HepG2 (cell line): ENCODE results near the gene SPOCD1. TPM values are rescaled to one million over a fixed set of nuclear protein-coding genes. Genes with fewer than 3 reads are reported as not detected.
A peak's percentile ranks its signal among the peaks of the same experiment; 100 is the strongest.

Source experiments
- ATAC-seq: fragments of 200-7000 bp; cut with Tn5 transposase; 3 replicates; pipeline ENCODE4 v1.9.1; 2020; ENCODE audit warnings: mild to moderate bottlenecking, moderate library complexity
- BruUV-seq: library from RNA; stranded (reverse); fragments of 400-500 nt; replicated peaks from 2 replicates; lab custom pipeline; 2021; lab: Mats Ljungman, UMichigan
- CTCF ChIA-PET: fragments of 300-600 bp; formaldehyde crosslinking; extraction: SDS; loops from one replicate; lab custom pipeline; 2021; ENCODE audit warnings: low total read pairs, inconsistent platforms, low intra/inter-chr PET ratio; lab: Yijun Ruan, JAX
- POLR2A ChIA-PET: fragments of 350-600 bp; sonication (Branson Sonifier 250); formaldehyde crosslinking; loops from one replicate; lab custom pipeline; 2020; ENCODE audit warnings: antibody characterized with exemption, inconsistent platforms; lab: Yijun Ruan, JAX
- DNase-seq: peaks from one replicate; pipeline ENCODE4 v3.0.0-alpha.2; 2015; ENCODE audit warnings: low spot score
- FAIRE-seq: peaks from 3 replicates; lab custom pipeline; 2011; peaks lifted over from hg19 to GRCh38; lab: Jason Lieb, UNC
- H2AFZ ChIP-seq: one replicate; pipeline ENCODE4 v1.6.1; 2011; ENCODE audit warnings: low read length, inconsistent platforms
- H3K27ac ChIP-seq: fragments of 300-600 bp; 3 replicates; pipeline ENCODE4 v1.8.0; 2011; ENCODE audit warnings: mixed run types, mild to moderate bottlenecking, mixed read lengths, low read length, inconsistent platforms; ENCODE audit not compliant: insufficient read depth; ENCODE audit errors: extremely low read length
- H3K27me3 ChIP-seq, 2 experiments: fragments of 200-600 bp in 1 of 2; 2 replicates in 1 of 2; 3 replicates in 1 of 2; pipeline versions ENCODE4 v1.6.0 to v1.8.0; 2011; ENCODE audit warnings: low read length in 2 of 2, mild to moderate bottlenecking in 2 of 2, moderate library complexity in 2 of 2, inconsistent platforms in 1 of 2; ENCODE audit not compliant: insufficient read depth in 2 of 2, control insufficient read depth in 1 of 2
- H3K36me3 ChIP-seq, 2 experiments: fragments of 200-600 bp in 1 of 2; replicated peaks in 1 of 2; 2 replicates in 1 of 2; 3 replicates in 1 of 2; pipeline versions ENCODE4 v1.5.1 to v1.8.0; 2011; ENCODE audit warnings: low read length in 2 of 2, inconsistent platforms in 1 of 2; ENCODE audit not compliant: insufficient read depth in 2 of 2, control insufficient read depth in 1 of 2
- H3K4me1 ChIP-seq: 2 replicates; pipeline ENCODE4 v1.5.1; 2012; ENCODE audit warnings: low read length, inconsistent platforms; ENCODE audit not compliant: insufficient read depth
- H3K4me2 ChIP-seq: 2 replicates; pipeline ENCODE4 v1.6.0; 2011; ENCODE audit warnings: low read depth, low read length, inconsistent platforms
- H3K4me3 ChIP-seq, 3 experiments: fragments of 200-600 bp in 1 of 3; sonication (generic), shearing (Covaris generic) in 1 of 3; replicated peaks in 1 of 3; 2 replicates each; pipeline ENCODE4 v1.5.1; 2011 to 2016; ENCODE audit warnings: low read length in 3 of 3, inconsistent platforms in 2 of 3, low read depth in 2 of 3, mild to moderate bottlenecking in 2 of 3, control low read depth in 1 of 3, mixed read lengths in 1 of 3; ENCODE audit not compliant: insufficient read depth in 1 of 3
- H3K79me2 ChIP-seq: one replicate; pipeline ENCODE4 v1.6.1; 2011; ENCODE audit warnings: low read length, inconsistent platforms; ENCODE audit not compliant: insufficient read depth
- H3K9ac ChIP-seq: 2 replicates; pipeline ENCODE4 v1.6.0; 2011; ENCODE audit warnings: mild to moderate bottlenecking, low read depth, low read length, inconsistent platforms; ENCODE audit not compliant: insufficient read depth
- H3K9me3 ChIP-seq: 2 replicates; pipeline ENCODE4 v1.5.1; 2012; ENCODE audit warnings: mild to moderate bottlenecking, low read length
- H4K20me1 ChIP-seq: 2 replicates; pipeline ENCODE4 v1.6.0; 2011; ENCODE audit warnings: inconsistent platforms, mild to moderate bottlenecking, low read length, moderate library complexity; ENCODE audit not compliant: insufficient read depth
- EHMT2 ChIP-seq: fragments of 200-600 bp; sonication (generic); IDR thresholded peaks from 2 replicates; pipeline ENCODE4 v1.7.0; 2017; ENCODE audit warnings: antibody characterized with exemption, low read depth, low read length, borderline replicate concordance
- MAFK ChIP-seq, 2 experiments: IDR thresholded peaks in 1 of 2; conservative IDR thresholded peaks in 1 of 2; 2 replicates each; pipeline ENCODE4 v1.6.1; 2011; ENCODE audit warnings: improper control_type of control experiment in 2 of 2, low read length in 2 of 2
- ZBTB8A ChIP-seq: sonication (generic); formaldehyde crosslinking; IDR thresholded peaks from 2 replicates; pipeline ENCODE4 v1.4.0; 2020; ENCODE audit warnings: mild to moderate bottlenecking, low read depth, missing genetic modification reagents, borderline replicate concordance
- WGBS: methylation state at CpG from one replicate; pipeline ENCODE4 v1.1.6; 2017; ENCODE audit warnings: low lambda C conversion rate; 5-methylcytosine and 5-hydroxymethylcytosine counted together
- in situ Hi-C: cut with HindIII; loops from 2 replicates; pipeline ENCODE4 v1.10.0; 2017; ENCODE audit warnings: low pct_unique_long_range_greater_than_20kb; ENCODE audit not compliant: extremely low pct_ligation_motif_present
- intact Hi-C: fragments of 100-400 bp; cut with micrococcal nuclease; formaldehyde crosslinking; loops from one replicate; pipeline ENCODE4 v1.10.0; 2022; ENCODE audit not compliant: unreplicated experiment
- polyA plus RNA-seq, 8 experiments: library from polyadenylated mRNA; depleted of rRNA in 3 of 8; stranded (reverse) in 7 of 8; unstranded in 1 of 8; fragments of >200 nt; fragmentation: Illumina TruSeq in 4 of 8; extraction: Trizol in 4 of 8; gene quantifications; 2 replicates each; pipeline versions ENCODE4 v1.2.1 to v1.2.3, GENCODE V29; 2011 to 2016; ENCODE audit warnings: low read depth in 4 of 8, missing spikeins in 1 of 8, mixed read lengths in 1 of 8; ENCODE audit not compliant: insufficient read depth in 1 of 8
- total RNA-seq, 5 experiments: library from RNA; depleted of rRNA; stranded (reverse); fragments of >200 nt; fragmentation: Illumina TruSeq; extraction: Trizol; gene quantifications; 2 replicates each; pipeline ENCODE4 v1.2.3, GENCODE V29; 2016; ENCODE audit warnings: low read depth in 1 of 5
- TF ChIP-seq, protein P1 (sequence below): sonication (generic); formaldehyde crosslinking; IDR thresholded peaks from 2 replicates; pipeline ENCODE4 v1.8.0; 2022; ENCODE audit warnings: mild to moderate bottlenecking, missing genetic modification reagents; ENCODE audit not compliant: insufficient replicate concordance

The SPOCD1 gene
- total and polyA plus RNA-seq, 2 of the 13 experiments (the other 11 are each of a cell fraction or from before 2014, with no cell fraction given) = 0.24 to 0.29 TPM

DNA sequence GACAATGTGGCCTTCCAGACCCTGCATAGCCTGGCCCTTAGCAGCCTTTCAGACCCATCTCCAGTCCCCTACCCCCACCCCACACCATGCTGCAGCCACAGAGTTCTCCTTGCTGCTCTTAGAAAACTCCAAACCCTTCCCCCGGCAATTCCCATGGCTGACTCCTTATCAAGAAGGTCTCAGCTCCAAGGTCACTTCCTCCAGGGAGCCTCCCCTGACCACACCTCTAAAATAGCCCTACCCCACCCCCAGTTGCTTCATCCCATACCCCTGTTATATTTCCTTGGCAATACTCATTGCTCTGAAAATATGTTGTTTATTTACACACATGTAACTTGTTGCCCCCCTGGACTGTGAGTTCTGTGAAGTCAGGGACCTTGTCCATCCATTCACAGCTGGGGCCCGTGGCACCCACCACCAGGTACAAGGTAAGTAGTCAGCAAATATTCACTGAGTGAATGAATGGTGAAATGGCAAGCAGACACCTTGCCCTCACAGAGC lies 47.4 kb downstream of the SPOCD1 start:
- peaks cover 21% of the 10 kb centered on the region for H3K4me1 ChIP-seq

DNA sequence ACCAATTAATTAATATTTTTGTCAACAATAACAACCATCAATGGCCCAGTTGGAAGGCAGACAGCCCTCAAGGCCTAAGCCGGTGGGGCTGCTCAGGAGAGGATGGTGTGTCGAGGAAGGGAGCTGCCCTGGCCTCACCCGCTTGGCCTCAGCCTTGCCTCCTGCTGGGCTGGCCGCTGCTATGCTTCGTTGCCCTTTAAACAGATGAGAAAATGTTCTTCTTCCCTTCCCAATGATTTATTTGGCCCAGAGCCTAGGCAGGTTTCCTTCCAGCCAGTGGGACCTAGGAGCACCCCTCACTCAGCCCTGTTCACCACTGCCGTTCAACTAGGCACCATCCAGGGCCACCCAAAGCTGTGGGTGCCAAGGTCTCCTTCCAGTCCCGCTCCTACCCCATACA lies 48.6 kb downstream of the SPOCD1 start:
- peaks cover 30% of the 10 kb centered on the region for H3K4me1 ChIP-seq
- H3K9ac ChIP-seq = no peak overlapping the region
- no peak overlapping the region for H3K4me2 ChIP-seq
- POLR2A ChIA-PET = no interaction called here
- BruUV-seq = no TSS peak
- no peak for FAIRE-seq
- intact Hi-C loops = no loop called here
- no peaks in the 10 kb centered on the region for H3K79me2 ChIP-seq
- no peaks in the 10 kb centered on the region for H4K20me1 ChIP-seq
- DNase-seq = no peak
- TF ChIP-seq EHMT2 = no peak
- no peak for TF ChIP-seq ZBTB8A (CRISPR knock-in tag)
- TF ChIP-seq, all 625 proteins: peak for 0
- Histone ChIP-seq H2AFZ (no peak overlapping the region), H3K4me3 (no peak overlapping the region), H3K9me3 (no peaks in the 10 kb centered on the region), H3K36me3 (no peaks in the 10 kb centered on the region), H3K27me3 (peaks cover 7 to 63% of the 10 kb centered on the region in 2 experiments), H3K27ac (no peak overlapping the region)
- CTCF ChIA-PET = no interaction called here
- in situ Hi-C loops = no loop called here
- no peak for ATAC-seq
- WGBS = 48% methylated on average over 5 of the region's 7 CpGs

More for the DNA sequence above, 47.4 kb downstream of the SPOCD1 start:
- WGBS = 6% methylated on average over 2 of the region's 2 CpGs
- Histone ChIP-seq H3K27ac (no peak overlapping the region), H4K20me1 (no peaks in the 10 kb centered on the region), H2AFZ (no peak overlapping the region), H3K4me2 (no peak overlapping the region), H3K79me2 (no peaks in the 10 kb centered on the region), H3K27me3 (peaks cover 4 to 62% of the 10 kb centered on the region in 2 experiments; a peak in 4 of 5 replicates), H3K36me3 (no peaks in the 10 kb centered on the region), H3K9ac (no peak overlapping the region), H3K4me3 (no peak overlapping the region), H3K9me3 (no peaks in the 10 kb centered on the region)
- FAIRE-seq (no peak), ATAC-seq (no peak), DNase-seq (no peak)
- ChIA-PET POLR2A (no interaction called here), CTCF (no interaction called here)
- in situ Hi-C loops = no loop called here
- BruUV-seq = no TSS peak
- intact Hi-C loops = no loop called here
- TF ChIP-seq MAFK (conservative IDR thresholded peaks at IDR 0.05 in 1 of 2, IDR thresholded peaks at IDR 0.05 in 1 of 2; ENCODE audit: low read length in 2 of 2) = 0 out of 4 replicates have a peak, but pooled peaks of 1 of the 2 experiments have one; percentile 4
- TF ChIP-seq, protein P1, sequence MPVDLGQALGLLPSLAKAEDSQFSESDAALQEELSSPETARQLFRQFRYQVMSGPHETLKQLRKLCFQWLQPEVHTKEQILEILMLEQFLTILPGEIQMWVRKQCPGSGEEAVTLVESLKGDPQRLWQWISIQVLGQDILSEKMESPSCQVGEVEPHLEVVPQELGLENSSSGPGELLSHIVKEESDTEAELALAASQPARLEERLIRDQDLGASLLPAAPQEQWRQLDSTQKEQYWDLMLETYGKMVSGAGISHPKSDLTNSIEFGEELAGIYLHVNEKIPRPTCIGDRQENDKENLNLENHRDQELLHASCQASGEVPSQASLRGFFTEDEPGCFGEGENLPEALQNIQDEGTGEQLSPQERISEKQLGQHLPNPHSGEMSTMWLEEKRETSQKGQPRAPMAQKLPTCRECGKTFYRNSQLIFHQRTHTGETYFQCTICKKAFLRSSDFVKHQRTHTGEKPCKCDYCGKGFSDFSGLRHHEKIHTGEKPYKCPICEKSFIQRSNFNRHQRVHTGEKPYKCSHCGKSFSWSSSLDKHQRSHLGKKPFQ (CRISPR knock-in tag) = no peak
